Measurements from ENCODE around the gene REXO5. TPM values are rescaled to one million over a fixed set of nuclear protein-coding genes. Genes with fewer than 3 reads are reported as not detected.

REXO5 gene
- total and polyA plus RNA-seq, 2 donors (not counting 3 experiments of a cell fraction or from before 2014, with no cell fraction given), result 2.3 to 11.5 TPM

DNA sequence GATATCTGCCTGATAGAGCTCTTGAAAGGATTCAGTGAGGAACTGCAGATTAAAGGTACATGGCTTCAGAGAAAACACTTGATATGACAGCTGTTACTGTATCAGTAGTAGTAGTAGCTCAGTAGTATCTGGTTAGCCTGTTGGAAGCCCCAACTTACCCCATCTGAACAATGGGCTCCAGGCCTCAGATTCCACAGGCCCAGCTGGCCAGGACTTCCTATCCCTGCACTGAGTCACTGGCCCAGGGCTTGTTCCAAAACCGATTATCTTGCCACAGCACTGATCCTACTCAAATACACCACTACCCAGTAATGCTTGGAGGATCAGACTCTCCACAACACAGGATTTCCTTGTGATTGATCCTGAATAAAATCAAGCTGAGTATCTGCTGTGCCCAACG is 61.3 kb downstream of the REXO5 start:
- no peak for DNase-seq (ENCODE audit: low read depth, low spot score)
- H3K4me3 ChIP-seq (replicated peaks in 1 of 3; ENCODE audit: insufficient read depth in 1 of 3, low read depth in 1 of 3, low read length in 3 of 3), result no peak overlapping the region
- no peaks in the 10 kb centered on the region for H3K9me1 ChIP-seq (replicated peaks; ENCODE audit: control insufficient read depth, extremely low read depth, insufficient read depth, low read length)
- BruUV-seq (replicated peaks), result no TSS peak
- H2AFZ ChIP-seq (ENCODE audit: low read depth, low read length), result no peak overlapping the region
- peaks cover 91% of the 10 kb centered on the region for H3K79me2 ChIP-seq (ENCODE audit: control insufficient read depth, insufficient read depth, low read length)
- no peaks in the 10 kb centered on the region for H3K36me3 ChIP-seq (ENCODE audit: control insufficient read depth in 2 of 2, extremely low read depth in 1 of 2, insufficient read depth in 2 of 2, low read length in 2 of 2)
- dilution Hi-C loops (cut with MboI; ENCODE audit: extremely low pct_ligation_motif_present, low sequenced_read_pairs) (no loop called here), intact Hi-C loops (cut with micrococcal nuclease) (loop anchor here (5.0 kb wide), 1 partner anchor 215 kb away; no protein-coding TSS in a partner anchor)
- peaks cover 63% of the 10 kb centered on the region for H3K4me1 ChIP-seq (ENCODE audit: control insufficient read depth, extremely low read depth, insufficient read depth, low read length)
- no peak overlapping the region for H3K4me2 ChIP-seq (ENCODE audit: insufficient read depth, low read length)
- CTCF ChIA-PET, result interaction anchor here (1.0 to 6.4 kb wide), 10 partner anchors 13 to 61 kb away, joined by 3 to 37 read pairs (median 4); partner anchors contain the start of genes ERI2, LYRM1 and REXO5
- POLR2A ChIA-PET, result interaction anchor here (0.8 kb wide), 1 partner anchor 33 kb away, joined by 3 read pairs; the partner anchor contains the start of genes DCUN1D3 and LYRM1
- TF ChIP-seq, protein P1, sequence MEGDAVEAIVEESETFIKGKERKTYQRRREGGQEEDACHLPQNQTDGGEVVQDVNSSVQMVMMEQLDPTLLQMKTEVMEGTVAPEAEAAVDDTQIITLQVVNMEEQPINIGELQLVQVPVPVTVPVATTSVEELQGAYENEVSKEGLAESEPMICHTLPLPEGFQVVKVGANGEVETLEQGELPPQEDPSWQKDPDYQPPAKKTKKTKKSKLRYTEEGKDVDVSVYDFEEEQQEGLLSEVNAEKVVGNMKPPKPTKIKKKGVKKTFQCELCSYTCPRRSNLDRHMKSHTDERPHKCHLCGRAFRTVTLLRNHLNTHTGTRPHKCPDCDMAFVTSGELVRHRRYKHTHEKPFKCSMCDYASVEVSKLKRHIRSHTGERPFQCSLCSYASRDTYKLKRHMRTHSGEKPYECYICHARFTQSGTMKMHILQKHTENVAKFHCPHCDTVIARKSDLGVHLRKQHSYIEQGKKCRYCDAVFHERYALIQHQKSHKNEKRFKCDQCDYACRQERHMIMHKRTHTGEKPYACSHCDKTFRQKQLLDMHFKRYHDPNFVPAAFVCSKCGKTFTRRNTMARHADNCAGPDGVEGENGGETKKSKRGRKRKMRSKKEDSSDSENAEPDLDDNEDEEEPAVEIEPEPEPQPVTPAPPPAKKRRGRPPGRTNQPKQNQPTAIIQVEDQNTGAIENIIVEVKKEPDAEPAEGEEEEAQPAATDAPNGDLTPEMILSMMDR (IDR thresholded peaks at IDR 0.05; ENCODE audit: extremely low read depth in 1 of 2, insufficient read depth in 1 of 2, low read depth in 1 of 2, low read length in 2 of 2), result no peak
- no peak for TF ChIP-seq POLR2A (IDR thresholded peaks at IDR 0.05; ENCODE audit: low read depth, low read length)
- TF ChIP-seq JUN (IDR thresholded peaks at IDR 0.05; ENCODE audit: borderline replicate concordance, insufficient read depth, insufficient read length, low read depth), result no peak
- no peak for TF ChIP-seq GATA2 (IDR thresholded peaks at IDR 0.05; ENCODE audit: insufficient read depth, insufficient read length, low read depth, low read length)
- no peak for TF ChIP-seq FOS (IDR thresholded peaks at IDR 0.05; ENCODE audit: borderline replicate concordance, insufficient read depth, low read length)
- TF ChIP-seq, protein P2, sequence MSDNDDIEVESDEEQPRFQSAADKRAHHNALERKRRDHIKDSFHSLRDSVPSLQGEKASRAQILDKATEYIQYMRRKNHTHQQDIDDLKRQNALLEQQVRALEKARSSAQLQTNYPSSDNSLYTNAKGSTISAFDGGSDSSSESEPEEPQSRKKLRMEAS (IDR thresholded peaks at IDR 0.05; ENCODE audit: insufficient read depth, insufficient read length), result no peak
- TF ChIP-seq POLR2AphosphoS5 (IDR thresholded peaks at IDR 0.05; ENCODE audit: insufficient read depth, low read depth, low read length), result no peak
- no peak for TF ChIP-seq MYC (IDR thresholded peaks at IDR 0.05; ENCODE audit: low read depth, low read length)
- no peak for TF ChIP-seq EZH2 (IDR thresholded peaks at IDR 0.05; ENCODE audit: borderline replicate concordance, low read depth, low read length, severe bottlenecking)
- peak; percentile 48 for FAIRE-seq
- H3K9me3 ChIP-seq (replicated peaks; ENCODE audit: control insufficient read depth, insufficient read depth, low read length), result no peaks in the 10 kb centered on the region
- no peaks in the 10 kb centered on the region for H3K27me3 ChIP-seq (ENCODE audit: control insufficient read depth in 2 of 2, insufficient read depth in 2 of 2, low read length in 2 of 2)
- peak overlapping the region; percentile 6 for H3K27ac ChIP-seq (ENCODE audit: insufficient read depth, low read depth, low read length)
- H4K20me1 ChIP-seq (replicated peaks; ENCODE audit: control insufficient read depth, extremely low read depth, insufficient read depth, low read length), result peaks cover 3% of the 10 kb centered on the region
- H3K9ac ChIP-seq (replicated peaks; ENCODE audit: extremely low read depth, insufficient read depth, low read length), result no peak overlapping the region

Measured in endothelial cell of umbilical vein (primary cell).